Activated CD8-positive, alpha-beta memory T cell treated with anti-CD3 and anti-CD28 coated beads, Interleukin-2, amount 50 U/mL, for 24 hours (primary cell): ENCODE results near the gene KLB.
"Not testable (repeated sequence)": the region's sequence is repeated elsewhere in the genome, so short reads cannot be mapped to it uniquely, and the experiment has no call there.

Experiments used
- DNase-seq: peaks from one replicate; pipeline ENCODE4 v3.0.0-alpha.2; 2020; ENCODE audit errors: extremely low read depth

KLB gene

DNA sequence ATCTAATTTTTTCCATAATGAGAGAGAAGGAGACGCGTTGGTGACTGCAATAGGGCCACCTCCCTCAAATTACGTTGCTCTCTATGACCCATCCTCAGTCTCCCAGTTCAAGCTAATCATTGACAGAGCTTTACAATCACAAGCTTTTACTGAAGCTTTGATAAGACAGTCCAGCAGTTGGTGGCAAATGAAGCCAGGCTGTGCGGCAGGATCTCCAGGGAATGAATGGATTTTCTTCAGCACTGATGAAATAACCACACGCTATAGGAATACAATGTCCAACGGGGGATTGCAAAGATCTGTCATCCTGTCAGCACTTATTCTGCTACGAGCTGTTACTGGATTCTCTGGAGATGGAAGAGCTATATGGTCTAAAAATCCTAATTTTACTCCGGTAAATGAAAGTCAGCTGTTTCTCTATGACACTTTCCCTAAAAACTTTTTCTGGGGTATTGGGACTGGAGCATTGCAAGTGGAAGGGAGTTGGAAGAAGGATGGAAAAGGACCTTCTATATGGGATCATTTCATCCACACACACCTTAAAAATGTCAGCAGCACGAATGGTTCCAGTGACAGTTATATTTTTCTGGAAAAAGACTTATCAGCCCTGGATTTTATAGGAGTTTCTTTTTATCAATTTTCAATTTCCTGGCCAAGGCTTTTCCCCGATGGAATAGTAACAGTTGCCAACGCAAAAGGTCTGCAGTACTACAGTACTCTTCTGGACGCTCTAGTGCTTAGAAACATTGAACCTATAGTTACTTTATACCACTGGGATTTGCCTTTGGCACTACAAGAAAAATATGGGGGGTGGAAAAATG, at the start of gene KLB:
Gene KLB, plus strand, starts transcription at position 168 of the 821 bp plus-strand sequence. Its CDS starts 20 bp downstream, at position 188.
- no peak for DNase-seq

DNA sequence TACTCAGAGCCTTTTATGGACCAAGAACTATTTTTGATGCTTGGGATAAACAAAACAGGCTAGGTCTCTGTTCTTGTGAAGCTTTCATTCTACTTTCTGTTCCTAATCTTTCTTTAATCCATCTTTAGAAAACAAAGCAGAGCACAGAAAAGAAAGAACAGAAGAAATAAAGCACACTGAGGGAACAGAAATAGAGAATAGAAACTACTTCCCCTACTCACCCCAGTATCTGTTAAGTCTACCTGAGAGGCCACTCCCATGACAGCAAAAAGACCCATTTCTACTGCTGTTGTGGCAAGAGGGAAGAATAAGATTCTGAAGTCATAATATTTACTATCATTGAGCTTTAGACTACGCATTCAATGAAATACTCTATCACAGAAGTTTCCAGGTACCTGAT, 49.7 kb upstream of the KLB start:
- no peak for DNase-seq

DNA sequence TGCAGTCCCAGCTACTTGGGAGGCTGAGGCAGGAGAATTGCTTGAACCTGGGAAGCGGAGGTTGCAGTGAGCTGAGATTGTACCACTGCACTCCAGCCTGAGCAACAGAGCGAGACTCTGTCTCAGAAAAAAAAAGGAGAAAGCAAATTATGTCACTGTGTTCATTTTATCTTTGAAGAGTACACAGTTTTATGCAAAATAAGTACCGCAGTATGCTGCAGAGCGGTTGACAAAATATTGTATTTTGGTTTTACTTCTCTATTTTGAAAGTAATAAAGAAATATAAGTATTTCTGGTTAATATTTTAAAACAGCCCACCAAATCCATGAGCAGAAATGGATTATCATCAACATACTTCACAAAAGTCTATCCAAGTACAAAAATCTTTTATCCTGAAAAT, 46.1 kb upstream of the KLB start:
- DNase-seq: not testable (repeated sequence)

DNA sequence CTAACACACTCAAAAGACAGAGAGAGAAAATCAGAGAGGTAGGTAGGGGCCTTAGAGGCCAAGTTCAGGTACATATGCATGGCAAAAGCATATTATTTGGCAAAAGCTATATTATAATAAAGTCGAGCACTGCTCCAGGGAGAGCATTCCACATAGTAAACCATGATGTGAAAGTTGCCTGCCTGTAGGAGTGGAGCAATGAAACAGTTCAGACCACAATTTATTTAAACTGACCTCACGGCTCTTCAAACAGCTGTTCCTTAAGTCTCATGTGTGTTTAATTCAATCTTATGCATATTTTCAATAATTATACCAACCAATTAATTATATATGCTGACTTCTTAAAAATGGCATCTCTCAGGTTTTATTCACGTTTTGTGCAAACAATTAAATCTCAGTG, 43.9 kb upstream of the KLB start:
- DNase-seq: no peak

GRCh38 chr4:39363773-39364393, 42.8 kb upstream of the KLB start:
- no peak for DNase-seq

- DNase-seq: no peak
Observed at GRCh38 chr4:39365360-39365759, 41.4 kb upstream of the KLB start.

- peak; percentile 86 for DNase-seq
Observed at GRCh38 chr4:39365830-39366771, 40.6 kb upstream of the KLB start, which contains the start of gene RFC1. Gene RFC1 (minus strand): TSS chr4:39366362. CDS start chr4:39366241, 121 bp downstream.

DNA sequence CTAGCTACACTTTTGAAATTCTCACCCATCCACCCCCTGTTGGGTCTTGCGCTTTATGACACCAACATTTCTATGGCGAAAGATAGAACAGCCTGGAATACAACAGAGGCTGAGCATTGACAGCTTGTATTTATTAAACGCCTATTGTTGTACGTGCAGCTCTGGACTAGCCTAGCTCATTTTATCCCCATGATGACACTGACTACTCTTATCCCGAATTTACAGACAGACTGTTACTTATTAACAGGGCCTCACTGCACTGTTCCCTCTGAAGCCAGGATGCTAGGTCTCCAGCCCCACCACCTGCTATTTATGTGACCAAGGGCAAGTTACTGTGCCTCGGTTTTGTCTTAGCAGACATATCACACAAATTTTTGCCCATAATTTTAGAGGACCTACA, 39.6 kb upstream of the KLB start:
- no peak for DNase-seq

GRCh38 chr4:39369301-39369700, 37.4 kb upstream of the KLB start:
- DNase-seq: no peak

- not testable (repeated sequence) for DNase-seq
Observed at GRCh38 chr4:39371209-39371608, 35.5 kb upstream of the KLB start.

GRCh38 chr4:39375478-39375877, 31.3 kb upstream of the KLB start:
- no peak for DNase-seq

GRCh38 chr4:39383690-39384089, 23.0 kb upstream of the KLB start:
- no peak for DNase-seq

GRCh38 chr4:39384563-39384962, 22.2 kb upstream of the KLB start:
- no peak for DNase-seq

DNA sequence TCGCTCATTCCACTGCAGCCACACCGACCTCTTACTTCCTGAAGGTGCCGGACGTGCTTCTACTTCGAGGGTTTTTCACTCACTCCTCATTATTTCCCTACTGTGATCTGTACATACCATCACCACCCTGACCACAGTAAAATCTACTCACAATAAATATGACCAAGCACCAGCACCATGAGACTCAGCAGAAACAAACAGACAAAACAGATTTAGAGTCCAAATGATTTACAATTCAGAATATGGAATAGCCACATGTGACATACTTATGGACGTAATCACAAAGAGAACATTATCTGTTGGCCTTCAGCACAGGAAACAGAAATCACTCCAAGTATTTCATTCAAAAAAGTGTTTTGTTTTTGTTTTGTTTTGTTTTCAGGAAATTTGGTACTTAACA, 16.1 kb upstream of the KLB start:
- DNase-seq: no peak

DNA sequence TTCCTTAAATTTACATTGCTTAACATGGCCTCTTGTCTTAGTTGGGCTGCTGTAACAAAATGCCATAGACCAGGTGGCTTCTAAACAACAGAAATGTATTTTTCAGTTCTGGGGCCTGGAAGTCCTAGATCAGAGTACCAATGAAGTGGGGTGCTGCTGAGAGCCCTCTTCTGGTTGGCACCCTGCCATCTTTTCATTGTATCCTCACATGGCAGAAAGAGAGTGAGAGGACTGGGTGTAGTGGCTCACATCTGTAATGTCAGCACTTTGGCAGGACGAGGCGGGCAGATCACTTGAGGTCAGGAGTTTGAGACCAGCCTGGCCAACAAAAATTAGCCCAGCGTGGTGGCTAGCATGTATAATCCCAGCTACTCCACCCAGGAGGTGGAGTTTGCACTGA, 12.0 kb upstream of the KLB start:
- DNase-seq: no peak

DNA sequence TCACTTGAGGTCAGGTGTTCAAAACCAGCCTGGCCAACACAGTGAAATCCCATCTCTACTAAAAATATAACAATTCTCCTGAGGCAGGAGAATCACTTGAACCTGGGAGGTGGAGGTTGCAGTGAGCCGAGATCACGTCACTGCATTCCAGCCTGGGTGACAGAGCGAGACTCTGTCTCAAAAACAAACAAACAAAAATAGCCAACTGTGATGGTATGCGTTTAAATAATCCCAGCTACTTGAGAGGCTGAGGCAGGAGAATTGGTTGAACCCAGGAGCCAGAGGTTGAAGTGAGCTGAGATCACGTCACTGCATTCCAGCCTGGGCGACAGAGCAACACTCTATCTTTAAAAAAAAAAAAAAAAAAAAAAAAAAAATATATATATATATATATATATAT, 5.1 kb upstream of the KLB start:
- not testable (repeated sequence) for DNase-seq

DNA sequence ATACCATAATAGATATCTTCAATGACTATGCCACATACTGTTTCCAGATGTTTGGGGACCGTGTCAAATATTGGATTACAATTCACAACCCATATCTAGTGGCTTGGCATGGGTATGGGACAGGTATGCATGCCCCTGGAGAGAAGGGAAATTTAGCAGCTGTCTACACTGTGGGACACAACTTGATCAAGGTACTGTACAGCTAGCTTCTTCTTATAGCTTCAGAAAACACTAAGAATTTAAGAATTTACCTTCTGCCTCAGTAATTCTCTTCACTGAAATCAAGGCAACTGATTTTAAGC, 805 bp downstream of the KLB start:
- no peak for DNase-seq

DNA sequence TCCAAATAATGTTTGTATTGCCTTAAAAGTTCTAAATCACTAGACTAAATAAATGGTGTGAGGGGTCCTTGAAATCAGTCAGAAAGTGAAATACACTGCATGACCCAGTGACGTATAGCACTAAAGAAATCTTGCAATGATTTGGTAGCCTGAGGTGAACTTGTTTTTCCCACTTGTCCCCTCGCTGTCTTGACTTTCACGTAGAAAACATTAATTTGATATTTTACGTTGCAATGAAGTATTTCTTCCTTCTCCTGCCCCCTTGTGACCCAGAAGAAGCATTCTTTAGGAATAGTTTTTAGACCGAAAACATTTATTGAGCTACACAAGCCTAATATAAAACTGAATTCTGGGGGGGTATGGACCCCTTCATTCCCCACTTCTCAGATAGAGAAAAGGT, 3.7 kb downstream of the KLB start:
- DNase-seq: no peak

GRCh38 chr4:39411561-39411960, 4.8 kb downstream of the KLB start:
- DNase-seq: not testable (repeated sequence)

GRCh38 chr4:39415678-39416283, 9.1 kb downstream of the KLB start:
- no peak for DNase-seq

DNA sequence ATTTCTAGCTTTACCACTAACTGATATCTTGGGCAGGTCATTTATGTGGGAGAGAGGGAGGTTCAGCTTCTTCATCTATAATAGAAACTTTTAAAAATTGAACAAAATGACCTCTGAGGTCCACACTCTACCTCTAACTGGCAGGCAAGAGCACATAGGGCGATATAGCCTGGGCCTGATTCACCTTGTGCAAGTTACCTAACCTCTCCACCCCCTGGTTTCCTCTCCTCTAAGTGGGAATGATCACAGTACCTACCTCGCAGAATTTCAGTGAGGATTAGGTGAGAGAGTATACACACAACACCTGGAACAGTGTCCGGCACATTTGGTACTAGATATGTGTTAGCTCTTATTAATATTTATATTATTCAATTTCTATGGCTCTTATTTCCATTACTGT, 15.5 kb downstream of the KLB start:
- DNase-seq: no peak

- not testable (repeated sequence) for DNase-seq
Observed at GRCh38 chr4:39425297-39425696, 18.6 kb downstream of the KLB start.
